BE2C (cell line): Measurements from ENCODE around the gene NID1.

Source experiments
- DNase-seq: peaks from one replicate; pipeline ENCODE4 v3.0.0-alpha.2; 2020
- H3K27me3 ChIP-seq: fragments of 250-450 bp; sonication (Bioruptor Pico); 2 replicates; pipeline ENCODE4 v1.5.1; 2020; ENCODE audit warnings: mild to moderate bottlenecking
- H3K36me3 ChIP-seq: fragments of 250-450 bp; sonication (Bioruptor Pico); 2 replicates; pipeline ENCODE4 v1.5.1; 2020; ENCODE audit warnings: mild to moderate bottlenecking
- H3K4me1 ChIP-seq: fragments of 250-450 bp; sonication (Bioruptor Pico); 2 replicates; pipeline ENCODE4 v1.5.1; 2020
- H3K4me3 ChIP-seq: 2 replicates; pipeline ENCODE4 v1.5.1; 2011; ENCODE audit warnings: low read depth, low read length
- H3K9me3 ChIP-seq: fragments of 250-450 bp; sonication (Bioruptor Pico); 2 replicates; pipeline ENCODE4 v1.5.1; 2020
- CTCF ChIP-seq: IDR thresholded peaks from 2 replicates; pipeline ENCODE4 v1.5.1; 2012; ENCODE audit warnings: mild to moderate bottlenecking, low read depth, low read length

The NID1 gene

GRCh38 chr1:236085545-236086159 lies 20.8 kb upstream of the NID1 start:
- TF ChIP-seq CTCF: no peak
- DNase-seq: no peak
- Histone ChIP-seq H3K9me3 (no peaks in the 10 kb centered on the region), H3K36me3 (no peaks in the 10 kb centered on the region), H3K27me3 (no peaks in the 10 kb centered on the region), H3K4me3 (no peak overlapping the region), H3K4me1 (no peaks in the 10 kb centered on the region)

- DNase-seq: no peak
- no peak overlapping the region for H3K4me3 ChIP-seq
- no peaks in the 10 kb centered on the region for H3K4me1 ChIP-seq
- H3K27me3 ChIP-seq: no peaks in the 10 kb centered on the region
- no peaks in the 10 kb centered on the region for H3K36me3 ChIP-seq
- no peak for TF ChIP-seq CTCF
- no peaks in the 10 kb centered on the region for H3K9me3 ChIP-seq
Observed at GRCh38 chr1:236084386-236084730, 19.5 kb upstream of the NID1 start.

DNA sequence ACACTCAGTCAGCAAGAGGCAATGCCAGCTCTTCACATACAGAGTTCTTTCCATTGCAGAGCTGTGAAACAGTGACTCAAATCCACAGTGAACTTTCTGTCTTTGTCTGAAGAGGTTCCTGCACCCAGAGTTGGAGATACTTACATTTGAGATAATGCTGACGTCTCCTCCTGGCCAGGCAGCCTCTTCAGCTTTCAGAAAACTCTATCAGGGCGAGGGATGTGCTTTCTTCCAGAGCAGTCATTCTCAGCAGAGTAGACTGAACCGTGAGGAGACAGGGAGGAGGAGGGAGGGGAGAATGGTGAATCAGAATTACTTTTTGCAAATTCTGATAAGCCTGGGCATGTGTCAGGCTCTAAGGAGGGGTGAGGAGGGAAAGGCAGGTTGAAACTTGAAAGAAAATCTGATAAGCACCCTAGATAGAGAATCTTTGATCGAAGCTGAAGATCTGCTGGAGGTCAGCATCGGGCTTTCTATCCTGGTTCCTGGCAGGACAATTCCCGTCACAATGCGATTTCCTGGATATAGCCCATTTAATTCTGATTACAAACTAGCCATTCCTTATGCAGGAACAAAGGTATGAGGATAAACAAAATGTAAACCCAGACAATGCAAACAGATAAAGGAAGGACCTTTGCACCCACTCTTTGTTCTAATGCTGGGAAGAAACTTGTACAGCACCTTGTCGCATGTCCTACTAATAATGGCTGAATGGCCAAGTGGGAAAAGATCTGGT lies 18.9 kb upstream of the NID1 start:
- no peak for TF ChIP-seq CTCF
- H3K4me3 ChIP-seq: no peak overlapping the region
- no peak for DNase-seq
- H3K4me1 ChIP-seq: no peaks in the 10 kb centered on the region
- no peaks in the 10 kb centered on the region for H3K27me3 ChIP-seq
- no peaks in the 10 kb centered on the region for H3K36me3 ChIP-seq
- no peaks in the 10 kb centered on the region for H3K9me3 ChIP-seq

DNA sequence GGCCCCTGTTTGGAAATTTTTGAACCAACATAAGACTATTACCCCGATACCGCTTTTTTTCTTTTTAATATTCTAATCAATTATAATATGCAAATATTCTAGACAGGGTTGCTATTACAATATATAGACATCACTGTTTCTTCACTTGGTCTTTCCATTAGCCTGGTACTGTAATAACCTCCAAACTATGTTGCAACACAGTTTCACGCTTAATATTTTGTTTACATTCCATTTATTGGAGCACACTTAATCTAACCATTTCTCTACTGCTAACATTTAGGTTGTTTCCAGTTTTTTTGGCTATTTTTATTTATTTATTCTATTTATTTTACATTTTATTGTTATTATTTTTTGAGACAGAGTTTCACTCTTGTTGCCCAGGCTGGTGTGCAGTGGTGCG lies 17.6 kb upstream of the NID1 start:
- Histone ChIP-seq H3K27me3 (no peaks in the 10 kb centered on the region), H3K4me3 (no peak overlapping the region), H3K4me1 (no peaks in the 10 kb centered on the region), H3K9me3 (peaks cover 3% of the 10 kb centered on the region; the same call in 1 of the 2 replicates), H3K36me3 (no peaks in the 10 kb centered on the region)
- no peak for DNase-seq
- TF ChIP-seq CTCF: no peak

DNA sequence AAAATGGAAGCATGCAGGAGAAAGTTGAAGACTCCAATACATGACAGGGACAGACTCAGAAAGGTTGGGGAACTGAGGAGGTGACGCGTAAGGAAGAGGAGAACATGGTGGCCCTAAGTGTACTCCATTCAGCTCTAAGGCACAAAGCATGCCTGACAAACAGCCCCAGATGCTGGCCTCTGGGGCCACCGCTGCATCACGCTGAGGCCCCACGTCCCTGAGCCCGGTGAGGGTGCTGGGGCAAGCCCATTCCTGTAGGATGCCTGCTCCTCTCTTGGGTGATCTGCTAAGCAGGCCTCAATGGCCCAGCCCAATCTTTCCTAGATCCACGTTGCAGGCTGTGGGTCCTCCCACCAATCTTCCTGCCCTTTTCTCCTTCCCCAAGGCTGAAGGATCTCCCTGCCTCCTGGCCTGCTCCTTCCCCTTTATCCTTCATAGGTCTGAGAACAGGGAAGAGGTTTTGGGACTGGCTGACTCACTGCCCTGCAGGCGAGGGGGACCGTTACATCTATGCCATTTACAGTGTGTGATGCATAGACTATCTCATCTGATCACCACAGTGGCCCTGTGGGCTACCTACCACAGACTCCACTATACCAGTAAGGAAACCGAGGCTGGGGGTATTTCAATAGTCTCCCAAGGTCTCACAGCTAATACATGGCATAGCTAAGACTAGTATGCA lies 16.8 kb upstream of the NID1 start:
- no peaks in the 10 kb centered on the region for H3K36me3 ChIP-seq
- peaks cover 3% of the 10 kb centered on the region; the same call in 1 of the 2 replicates for H3K9me3 ChIP-seq
- no peak for TF ChIP-seq CTCF
- no peak for DNase-seq
- no peak overlapping the region for H3K4me3 ChIP-seq
- H3K27me3 ChIP-seq: no peaks in the 10 kb centered on the region
- no peaks in the 10 kb centered on the region for H3K4me1 ChIP-seq

GRCh38 chr1:236079703-236080102 lies 14.8 kb upstream of the NID1 start:
- H3K27me3 ChIP-seq: no peaks in the 10 kb centered on the region
- no peaks in the 10 kb centered on the region for H3K4me1 ChIP-seq
- DNase-seq: no peak
- no peaks in the 10 kb centered on the region for H3K36me3 ChIP-seq
- TF ChIP-seq CTCF: no peak
- no peak overlapping the region for H3K4me3 ChIP-seq
- peaks cover 3% of the 10 kb centered on the region; the same call in 1 of the 2 replicates for H3K9me3 ChIP-seq
